Osteoblast (primary cell): ENCODE measurements around the gene MGAT5. TPM values are rescaled to one million over a fixed set of nuclear protein-coding genes. Genes with fewer than 3 reads are reported as not detected.

Experiments used
- DNase-seq: peaks from one replicate; pipeline ENCODE4 v3.0.0; 2011; ENCODE audit warnings: low spot score, mixed read lengths; ENCODE audit not compliant: insufficient read length; ENCODE audit errors: missing footprints
- H2AFZ ChIP-seq: 2 replicates; pipeline ENCODE4 v1.6.0; 2011; ENCODE audit warnings: mild to moderate bottlenecking, low read length
- H3K27ac ChIP-seq: 2 replicates; pipeline ENCODE4 v1.5.1; 2011; ENCODE audit warnings: mild to moderate bottlenecking, low read depth, low read length, moderate library complexity
- H3K27me3 ChIP-seq: 2 replicates; pipeline ENCODE4 v1.6.0; 2012; ENCODE audit warnings: mild to moderate bottlenecking, control low read depth, inconsistent platforms, low read length, moderate library complexity; ENCODE audit not compliant: insufficient read depth
- H3K36me3 ChIP-seq: 2 replicates; pipeline ENCODE4 v1.5.1; 2011; ENCODE audit warnings: mild to moderate bottlenecking, low read length, control low read depth, moderate library complexity; ENCODE audit not compliant: insufficient read depth
- H3K4me1 ChIP-seq: 2 replicates; pipeline ENCODE4 v1.5.1; 2011; ENCODE audit warnings: mild to moderate bottlenecking, low read length, control low read depth, moderate library complexity; ENCODE audit not compliant: insufficient read depth
- H3K4me2 ChIP-seq: 2 replicates; pipeline ENCODE4 v1.6.0; 2011; ENCODE audit warnings: mild to moderate bottlenecking, low read length; ENCODE audit not compliant: insufficient read depth
- H3K4me3 ChIP-seq: fragments of 200-600 bp; sonication (generic); 3 replicates; pipeline ENCODE4 v1.5.1; 2012; ENCODE audit warnings: mild to moderate bottlenecking, low read length, inconsistent platforms; ENCODE audit not compliant: insufficient read depth
- H3K79me2 ChIP-seq: 2 replicates; pipeline ENCODE4 v1.6.0; 2012; ENCODE audit warnings: mild to moderate bottlenecking, low read length, control low read depth, inconsistent platforms; ENCODE audit not compliant: insufficient read depth
- H3K9me3 ChIP-seq: 2 replicates; pipeline ENCODE4 v1.5.1; 2011; ENCODE audit warnings: low read depth, low read length, control low read depth
- H4K20me1 ChIP-seq: 2 replicates; pipeline ENCODE4 v1.6.0; 2012; ENCODE audit warnings: mild to moderate bottlenecking, low read length, control low read depth; ENCODE audit not compliant: insufficient read depth
- CTCF ChIP-seq: IDR thresholded peaks from 2 replicates; pipeline ENCODE4 v1.5.1; 2011; ENCODE audit warnings: mild to moderate bottlenecking, low read depth, low read length, moderate library complexity; ENCODE audit errors: extremely low read depth
- total RNA-seq: library from RNA; depleted of rRNA; stranded (reverse); fragments of >200 nt; gene quantifications from 2 replicates; pipeline ENCODE4 v1.2.3, GENCODE V29; 2012

The MGAT5 gene
- total RNA-seq, 1 donor, result 29.7 TPM

- no peaks in the 10 kb centered on the region for H3K9me3 ChIP-seq
- H3K27me3 ChIP-seq, result no peaks in the 10 kb centered on the region
- peaks cover 11% of the 10 kb centered on the region for H3K4me1 ChIP-seq
- no peak for DNase-seq
- H3K27ac ChIP-seq, result no peak overlapping the region
- no peak overlapping the region for H3K4me2 ChIP-seq
- no peak overlapping the region for H3K4me3 ChIP-seq
- H3K79me2 ChIP-seq, result no peaks in the 10 kb centered on the region
- no peaks in the 10 kb centered on the region for H3K36me3 ChIP-seq
- no peaks in the 10 kb centered on the region for H4K20me1 ChIP-seq
- no peak overlapping the region for H2AFZ ChIP-seq
- no peak for TF ChIP-seq CTCF
Observed at GRCh38 chr2:134352844-134353243, 99.0 kb downstream of the MGAT5 start.

- no peak overlapping the region for H2AFZ ChIP-seq
- H3K4me3 ChIP-seq, result no peak overlapping the region
- no peak for DNase-seq
- H3K36me3 ChIP-seq, result no peaks in the 10 kb centered on the region
- no peak overlapping the region for H3K27ac ChIP-seq
- H4K20me1 ChIP-seq, result no peaks in the 10 kb centered on the region
- no peaks in the 10 kb centered on the region for H3K79me2 ChIP-seq
- no peak for TF ChIP-seq CTCF
- no peak overlapping the region for H3K4me2 ChIP-seq
- H3K4me1 ChIP-seq, result no peaks in the 10 kb centered on the region
- no peaks in the 10 kb centered on the region for H3K27me3 ChIP-seq
- H3K9me3 ChIP-seq, result no peaks in the 10 kb centered on the region
Observed at GRCh38 chr2:134354611-134355010, 100.7 kb downstream of the MGAT5 start.

GRCh38 chr2:134357814-134358213, 103.9 kb downstream of the MGAT5 start:
- no peak overlapping the region for H2AFZ ChIP-seq
- no peaks in the 10 kb centered on the region for H4K20me1 ChIP-seq
- H3K27me3 ChIP-seq, result no peaks in the 10 kb centered on the region
- H3K4me1 ChIP-seq, result no peaks in the 10 kb centered on the region
- no peak for TF ChIP-seq CTCF
- H3K27ac ChIP-seq, result no peak overlapping the region
- no peak overlapping the region for H3K4me3 ChIP-seq
- H3K4me2 ChIP-seq, result no peak overlapping the region
- H3K9me3 ChIP-seq, result no peaks in the 10 kb centered on the region
- peaks cover 3% of the 10 kb centered on the region for H3K36me3 ChIP-seq
- no peaks in the 10 kb centered on the region for H3K79me2 ChIP-seq
- DNase-seq, result no peak

GRCh38 chr2:134359367-134360081, 105.7 kb downstream of the MGAT5 start:
- no peak for DNase-seq
- Histone ChIP-seq H3K4me1 (no peaks in the 10 kb centered on the region), H3K79me2 (no peaks in the 10 kb centered on the region), H2AFZ (no peak overlapping the region), H4K20me1 (no peaks in the 10 kb centered on the region), H3K4me3 (no peak overlapping the region), H3K27ac (no peak overlapping the region), H3K36me3 (peaks cover 3% of the 10 kb centered on the region), H3K27me3 (no peaks in the 10 kb centered on the region), H3K9me3 (no peaks in the 10 kb centered on the region), H3K4me2 (no peak overlapping the region)
- no peak for TF ChIP-seq CTCF
